ENCODE data around the gene PADI4. TPM values are rescaled to one million over a fixed set of nuclear protein-coding genes. Genes with fewer than 3 reads are reported as not detected.

PADI4 gene
- total and polyA plus RNA-seq, 2 donors (not counting 3 experiments of a cell fraction or from before 2014, with no cell fraction given), result not detected

DNA sequence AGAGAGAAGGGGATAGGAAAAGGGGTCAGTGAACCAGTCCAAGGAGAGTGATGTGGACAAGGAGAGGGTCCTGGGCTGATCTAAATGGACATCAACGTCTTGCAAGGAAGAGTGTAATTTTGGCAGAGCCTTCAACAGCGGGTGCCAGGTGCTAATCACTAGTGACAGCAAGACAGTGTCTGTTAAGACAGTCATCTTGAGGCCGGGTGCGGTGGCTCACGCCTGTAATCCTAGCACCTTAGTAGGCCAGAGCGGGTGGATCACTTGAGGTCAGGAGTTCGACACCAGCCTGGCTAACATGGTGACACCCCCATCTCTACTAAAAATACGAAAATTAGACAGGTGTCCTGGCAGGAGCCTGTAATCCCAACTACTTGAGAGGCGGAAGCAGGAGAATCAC, 51.8 kb downstream of the PADI4 start:
- Histone ChIP-seq H4K20me1 (replicated peaks; ENCODE audit: control insufficient read depth, extremely low read depth, insufficient read depth, low read length) (no peaks in the 10 kb centered on the region), H3K9me1 (replicated peaks; ENCODE audit: control insufficient read depth, extremely low read depth, insufficient read depth, low read length) (no peaks in the 10 kb centered on the region), H2AFZ (ENCODE audit: low read depth, low read length) (no peak overlapping the region), H3K36me3 (ENCODE audit: control insufficient read depth in 2 of 2, extremely low read depth in 1 of 2, insufficient read depth in 2 of 2, low read length in 2 of 2) (no peaks in the 10 kb centered on the region), H3K9ac (replicated peaks; ENCODE audit: extremely low read depth, insufficient read depth, low read length) (no peak overlapping the region), H3K4me2 (ENCODE audit: insufficient read depth, low read length) (no peak overlapping the region), H3K4me3 (replicated peaks in 1 of 3; ENCODE audit: insufficient read depth in 1 of 3, low read depth in 1 of 3, low read length in 3 of 3) (no peak overlapping the region), H3K79me2 (ENCODE audit: control insufficient read depth, insufficient read depth, low read length) (no peaks in the 10 kb centered on the region), H3K27me3 (ENCODE audit: control insufficient read depth in 2 of 2, insufficient read depth in 2 of 2, low read length in 2 of 2) (no peaks in the 10 kb centered on the region), H3K9me3 (replicated peaks; ENCODE audit: control insufficient read depth, insufficient read depth, low read length) (no peaks in the 10 kb centered on the region), H3K4me1 (ENCODE audit: control insufficient read depth, extremely low read depth, insufficient read depth, low read length) (no peaks in the 10 kb centered on the region), H3K27ac (ENCODE audit: insufficient read depth, low read depth, low read length) (no peak overlapping the region)
- intact Hi-C loops (cut with micrococcal nuclease), result no loop called here
- FAIRE-seq (no peak), DNase-seq (ENCODE audit: low read depth, low spot score) (no peak)
- TF ChIP-seq, protein P1, sequence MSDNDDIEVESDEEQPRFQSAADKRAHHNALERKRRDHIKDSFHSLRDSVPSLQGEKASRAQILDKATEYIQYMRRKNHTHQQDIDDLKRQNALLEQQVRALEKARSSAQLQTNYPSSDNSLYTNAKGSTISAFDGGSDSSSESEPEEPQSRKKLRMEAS (IDR thresholded peaks at IDR 0.05; ENCODE audit: insufficient read depth, insufficient read length), result no peak
- TF ChIP-seq POLR2AphosphoS5 (IDR thresholded peaks at IDR 0.05; ENCODE audit: insufficient read depth, low read depth, low read length) (no peak), CTCF (IDR thresholded peaks at IDR 0.05; ENCODE audit: extremely low read depth in 1 of 2, insufficient read depth in 1 of 2, low read depth in 1 of 2, low read length in 2 of 2) (no peak), FOS (IDR thresholded peaks at IDR 0.05; ENCODE audit: borderline replicate concordance, insufficient read depth, low read length) (no peak), GATA2 (IDR thresholded peaks at IDR 0.05; ENCODE audit: insufficient read depth, insufficient read length, low read depth, low read length) (no peak), EZH2 (IDR thresholded peaks at IDR 0.05; ENCODE audit: borderline replicate concordance, low read depth, low read length, severe bottlenecking) (no peak)
- dilution Hi-C loops (cut with MboI; ENCODE audit: extremely low pct_ligation_motif_present, low sequenced_read_pairs), result no loop called here
- BruUV-seq (replicated peaks), result no TSS peak
- ChIA-PET CTCF (no interaction called here), POLR2A (no interaction called here)
